Neural cell (in vitro differentiated cells): Measurements from ENCODE around the gene GPR6. TPM values are rescaled to one million over a fixed set of nuclear protein-coding genes. Genes with fewer than 3 reads are reported as not detected.

ENCODE experiments used
- H2AFZ ChIP-seq: fragments of 200-600, 300-800 bp; sonication (generic), shearing (Covaris generic); 2 replicates; pipeline ENCODE4 v1.6.0; 2014; ENCODE audit warnings: low read depth, mild to moderate bottlenecking, antibody characterized with exemption, low read length, moderate library complexity
- H3F3A ChIP-seq: fragments of 200-600 bp; shearing (Covaris generic); 2 replicates; pipeline ENCODE4 v1.6.1; 2016; ENCODE audit warnings: mild to moderate bottlenecking, moderate library complexity, mixed read lengths, antibody characterized with exemption, low read length; ENCODE audit not compliant: insufficient read depth, poor library complexity, severe bottlenecking
- H3K27ac ChIP-seq: fragments of 200-600, 300-800 bp; sonication (generic), shearing (Covaris generic); 2 replicates; pipeline ENCODE4 v1.5.1; 2014; ENCODE audit warnings: mild to moderate bottlenecking, low read length, moderate library complexity
- H3K27me3 ChIP-seq: fragments of 300-800, 200-600 bp; sonication (generic), shearing (Covaris generic); 2 replicates; pipeline ENCODE4 v1.6.0; 2014; ENCODE audit warnings: mild to moderate bottlenecking, low read depth, low read length, moderate library complexity; ENCODE audit not compliant: insufficient read depth
- H3K36me3 ChIP-seq: fragments of 300-800, 200-600 bp; sonication (generic), shearing (Covaris generic); 2 replicates; pipeline ENCODE4 v1.5.1; 2014; ENCODE audit warnings: mild to moderate bottlenecking, antibody characterized with exemption, low read length, moderate library complexity; ENCODE audit not compliant: insufficient read depth
- H3K4me2 ChIP-seq: fragments of 300-800, 200-600 bp; sonication (generic), shearing (Covaris generic); 2 replicates; pipeline ENCODE4 v1.6.0; 2014; ENCODE audit warnings: mild to moderate bottlenecking, low read length
- H3K4me3 ChIP-seq: fragments of 300-800, 200-600 bp; sonication (generic), shearing (Covaris generic); 2 replicates; pipeline ENCODE4 v1.5.1; 2014; ENCODE audit warnings: mild to moderate bottlenecking, low read length, moderate library complexity
- H3K79me2 ChIP-seq: fragments of 200-600 bp; shearing (Covaris generic); replicated peaks from 2 replicates; pipeline ENCODE4 v1.6.0; 2014; ENCODE audit warnings: mild to moderate bottlenecking, low read length, moderate library complexity; ENCODE audit not compliant: insufficient read depth
- H3K9ac ChIP-seq: fragments of 300-800, 200-600 bp; sonication (generic), shearing (Covaris generic); 2 replicates; pipeline ENCODE4 v1.6.1; 2016; ENCODE audit warnings: mild to moderate bottlenecking, low read length, mixed read lengths
- H3K9me2 ChIP-seq: fragments of 200-600 bp; shearing (Covaris generic); 2 replicates; pipeline ENCODE4 v1.6.1; 2016; ENCODE audit warnings: mild to moderate bottlenecking, low read length, mixed read lengths; ENCODE audit not compliant: insufficient read depth
- H3K9me3 ChIP-seq: fragments of 200-600, 300-800 bp; sonication (generic), shearing (Covaris generic); 2 replicates; pipeline ENCODE4 v1.6.1; 2016; ENCODE audit warnings: mild to moderate bottlenecking, mixed run types, low read length, moderate library complexity, mixed read lengths
- H4K20me1 ChIP-seq: fragments of 200-600 bp; shearing (Covaris generic); 2 replicates; pipeline ENCODE4 v1.6.1; 2016; ENCODE audit warnings: mild to moderate bottlenecking, mixed run types; ENCODE audit not compliant: insufficient read depth
- CTCF ChIP-seq: fragments of 450-650 bp; IDR thresholded peaks from 2 replicates; pipeline ENCODE4 v1.5.1; 2014; ENCODE audit warnings: antibody characterized with exemption, mild to moderate bottlenecking, moderate library complexity; ENCODE audit not compliant: poor library complexity, severe bottlenecking
- EP300 ChIP-seq: fragments of 450-650 bp; conservative IDR thresholded peaks from 2 replicates; pipeline ENCODE4 v1.6.1; 2014; ENCODE audit warnings: antibody characterized with exemption, mild to moderate bottlenecking, moderate library complexity; ENCODE audit not compliant: poor library complexity, severe bottlenecking
- EZH2 ChIP-seq: fragments of 200-600, 300-800 bp; shearing (Covaris generic), sonication (generic); IDR thresholded peaks from 2 replicates; pipeline ENCODE4 v1.6.1; 2014; ENCODE audit warnings: antibody characterized with exemption, low read length, borderline replicate concordance, mild to moderate bottlenecking; ENCODE audit not compliant: insufficient read depth, poor library complexity, severe bottlenecking
- MXI1 ChIP-seq: fragments of 450-650 bp; conservative IDR thresholded peaks from 2 replicates; pipeline ENCODE4 v1.6.1; 2014; ENCODE audit warnings: antibody characterized with exemption, mild to moderate bottlenecking; ENCODE audit not compliant: poor library complexity, severe bottlenecking
- POLR2AphosphoS5 ChIP-seq: IDR thresholded peaks from 2 replicates; pipeline ENCODE4 v1.6.1; 2012
- RAD21 ChIP-seq: fragments of 450-650 bp; conservative IDR thresholded peaks from 2 replicates; pipeline ENCODE4 v1.6.1; 2014; ENCODE audit warnings: antibody characterized with exemption, mild to moderate bottlenecking, moderate library complexity
- REST ChIP-seq: IDR thresholded peaks from 2 replicates; pipeline ENCODE4 v1.6.1; 2012; ENCODE audit warnings: borderline replicate concordance
- SMC3 ChIP-seq: fragments of 450-650 bp; conservative IDR thresholded peaks from 2 replicates; pipeline ENCODE4 v1.6.1; 2014; ENCODE audit warnings: antibody characterized with exemption, mild to moderate bottlenecking, moderate library complexity; ENCODE audit not compliant: poor library complexity
- TAF1 ChIP-seq: IDR thresholded peaks from 2 replicates; pipeline ENCODE4 v1.6.1; 2012; ENCODE audit warnings: low read depth
- polyA plus RNA-seq: library from polyadenylated mRNA; depleted of rRNA; stranded (reverse); fragments of >200 nt; gene quantifications from 2 replicates; pipeline ENCODE4 v1.2.3, GENCODE V29; 2014

Gene GPR6
- polyA plus RNA-seq, 1 donor from 2014 or later: 1.4 TPM

GRCh38 chr6:109946979-109947378, 31.1 kb upstream of the GPR6 start:
- no peak overlapping the region for H3K4me2 ChIP-seq
- no peaks in the 10 kb centered on the region for H4K20me1 ChIP-seq

GRCh38 chr6:109949281-109950065, 28.6 kb upstream of the GPR6 start:
- Histone ChIP-seq H4K20me1 (no peaks in the 10 kb centered on the region), H3K4me2 (no peak overlapping the region), H3K4me3 (no peak overlapping the region), H3K79me2 (no peaks in the 10 kb centered on the region), H3F3A (no peaks in the 10 kb centered on the region), H3K36me3 (no peaks in the 10 kb centered on the region), H3K9ac (no peak overlapping the region), H3K27me3 (no peaks in the 10 kb centered on the region), H2AFZ (no peak overlapping the region), H3K9me2 (no peaks in the 10 kb centered on the region), H3K9me3 (no peaks in the 10 kb centered on the region), H3K27ac (no peak overlapping the region)
- TF ChIP-seq SMC3: no peak
- no peak for TF ChIP-seq RAD21
- no peak for TF ChIP-seq POLR2AphosphoS5
- TF ChIP-seq EZH2: no peak
- TF ChIP-seq REST: no peak

More at GRCh38 chr6:109946979-109947378, 31.1 kb upstream of the GPR6 start:
- Histone ChIP-seq H3K36me3 (no peaks in the 10 kb centered on the region), H3K27me3 (no peaks in the 10 kb centered on the region), H3K9me2 (no peaks in the 10 kb centered on the region), H3K9ac (no peak overlapping the region), H3K79me2 (no peaks in the 10 kb centered on the region), H3K27ac (no peak overlapping the region), H3K4me3 (no peak overlapping the region), H3F3A (no peaks in the 10 kb centered on the region), H2AFZ (no peak overlapping the region), H3K9me3 (no peaks in the 10 kb centered on the region)
- TF ChIP-seq EZH2: no peak
- no peak for TF ChIP-seq RAD21
- TF ChIP-seq REST: no peak
- no peak for TF ChIP-seq CTCF
- TF ChIP-seq POLR2AphosphoS5: no peak
- TF ChIP-seq MXI1: no peak
- no peak for TF ChIP-seq EP300
- no peak for TF ChIP-seq SMC3
- no peak for TF ChIP-seq TAF1
